PC-3 (cell line): Measurements from ENCODE around the gene CLIC5. TPM values are rescaled to one million over a fixed set of nuclear protein-coding genes. Genes with fewer than 3 reads are reported as not detected.

Experiments used
- ATAC-seq: fragments of 200-7000 bp; cut with Tn5 transposase; 2 replicates; pipeline ENCODE4 v1.9.1; 2020; ENCODE audit warnings: mild to moderate bottlenecking, moderate library complexity
- BruUV-seq: library from RNA; stranded (reverse); fragments of 400-500 nt; replicated peaks from 2 replicates; lab custom pipeline; 2021; lab: Mats Ljungman, UMichigan
- CTCF ChIA-PET: fragments of 300-600 bp; sonication (Branson Sonifier 250); formaldehyde crosslinking; loops from one replicate; lab custom pipeline; 2022; ENCODE audit warnings: antibody characterized with exemption; lab: Charles Lee
- POLR2A ChIA-PET: fragments of 300-600 bp; sonication (Branson Sonifier 250); formaldehyde crosslinking; loops from one replicate; lab custom pipeline; 2022; ENCODE audit warnings: antibody characterized with exemption; ENCODE audit not compliant: unreplicated experiment; lab: Charles Lee
- DNase-seq: peaks from one replicate; pipeline ENCODE4 v3.0.0-alpha.2; 2015
- H2AFZ ChIP-seq: fragments of 300-600 bp; sonication (generic); 2 replicates; pipeline ENCODE4 v1.6.0; 2016; ENCODE audit warnings: antibody characterized with exemption, low read length
- H3F3A ChIP-seq: fragments of 300-600 bp; sonication (generic); one replicate; pipeline ENCODE4 v1.6.0; 2017; ENCODE audit warnings: antibody characterized with exemption, low read length, control low read depth, mild to moderate bottlenecking; ENCODE audit not compliant: unreplicated experiment
- H3K27ac ChIP-seq: fragments of 300-600 bp; sonication (generic); 2 replicates; pipeline ENCODE4 v1.5.1; 2016; ENCODE audit warnings: mild to moderate bottlenecking, low read length
- H3K27me3 ChIP-seq: fragments of 300-600 bp; sonication (generic); 2 replicates; pipeline ENCODE4 v1.6.1; 2016; ENCODE audit warnings: low read length, mixed read lengths
- H3K36me3 ChIP-seq: fragments of 300-600 bp; sonication (generic); 2 replicates; pipeline ENCODE4 v1.6.1; 2016; ENCODE audit warnings: low read depth, mixed run types, low read length, mixed read lengths
- H3K4me1 ChIP-seq: fragments of 300-600 bp; sonication (generic); 2 replicates; pipeline ENCODE4 v1.5.1; 2016; ENCODE audit warnings: low read length; ENCODE audit not compliant: insufficient read depth
- H3K4me2 ChIP-seq: fragments of 300-600 bp; sonication (generic); 2 replicates; pipeline ENCODE4 v1.6.0; 2016; ENCODE audit warnings: low read length
- H3K4me3 ChIP-seq: fragments of 300-600 bp; sonication (generic); 2 replicates; pipeline ENCODE4 v1.5.1; 2016; ENCODE audit warnings: mild to moderate bottlenecking, low read length, mixed read lengths
- H3K79me2 ChIP-seq: fragments of 300-600 bp; sonication (generic); 2 replicates; pipeline ENCODE4 v1.6.1; 2017; ENCODE audit warnings: low read length, mixed read lengths
- H3K9ac ChIP-seq: fragments of 300-600 bp; sonication (generic); 2 replicates; pipeline ENCODE4 v1.6.0; 2016; ENCODE audit warnings: mild to moderate bottlenecking, low read length
- H3K9me2 ChIP-seq: fragments of 300-600 bp; sonication (generic); replicated peaks from 2 replicates; pipeline ENCODE4 v1.6.1; 2016; ENCODE audit warnings: mixed run types, low read length, mixed read lengths
- H3K9me3 ChIP-seq: fragments of 300-600 bp; sonication (generic); 2 replicates; pipeline ENCODE4 v1.6.1; 2016; ENCODE audit warnings: low read length, mixed read lengths
- H4K20me1 ChIP-seq: fragments of 300-600 bp; sonication (generic); 2 replicates; pipeline ENCODE4 v1.6.1; 2016; ENCODE audit warnings: low read length, mixed read lengths
- CTCF ChIP-seq: fragments of 300-600 bp; sonication (generic); conservative IDR thresholded peaks from 2 replicates; pipeline ENCODE4 v1.5.1; 2017; ENCODE audit warnings: antibody characterized with exemption, low read depth, mild to moderate bottlenecking, low read length
- EZH2 ChIP-seq: fragments of 300-600 bp; sonication (generic); IDR thresholded peaks from one replicate; pipeline ENCODE4 v1.6.1; 2017; ENCODE audit warnings: antibody characterized with exemption, mild to moderate bottlenecking, low read length; ENCODE audit not compliant: unreplicated experiment
- EZH2phosphoT487 ChIP-seq: fragments of 300-600 bp; sonication (generic); IDR thresholded peaks from 2 replicates; pipeline ENCODE4 v1.6.1; 2018; ENCODE audit warnings: mild to moderate bottlenecking, antibody characterized with exemption, low read length, borderline replicate concordance
- intact Hi-C: fragments of 100-400 bp; cut with micrococcal nuclease; formaldehyde crosslinking; loops from 2 replicates; pipeline ENCODE4 v1.9.0; 2023
- total RNA-seq: library from RNA; depleted of rRNA; stranded (reverse); fragments of >200 nt; gene quantifications from 2 replicates; pipeline ENCODE4 v1.2.3, GENCODE V29; 2014

The CLIC5 gene
- total RNA-seq, 1 experiment from 2014 or later: not detected

- DNase-seq (no peak), ATAC-seq (no peak)
- BruUV-seq: no TSS peak
- CTCF ChIA-PET: no interaction called here
- intact Hi-C loops: no loop called here
- no peak overlapping the region for H3K9ac ChIP-seq
- peaks cover 16% of the 10 kb centered on the region; the same call in 1 of the 2 replicates for H3K27me3 ChIP-seq
- no peaks in the 10 kb centered on the region for H3K9me3 ChIP-seq
- no peak overlapping the region for H3K4me2 ChIP-seq
- no peaks in the 10 kb centered on the region for H3F3A ChIP-seq
- no peak for TF ChIP-seq CTCF
- no peak for TF ChIP-seq EZH2phosphoT487
- TF ChIP-seq EZH2: no peak
- H4K20me1 ChIP-seq: no peaks in the 10 kb centered on the region
- no peaks in the 10 kb centered on the region for H3K9me2 ChIP-seq
- H2AFZ ChIP-seq: no peak overlapping the region
- no peaks in the 10 kb centered on the region for H3K4me1 ChIP-seq
- no peaks in the 10 kb centered on the region for H3K79me2 ChIP-seq
- H3K27ac ChIP-seq: no peak overlapping the region
- POLR2A ChIA-PET: no interaction called here
- no peak overlapping the region for H3K4me3 ChIP-seq
- H3K36me3 ChIP-seq: no peaks in the 10 kb centered on the region
Measured at GRCh38 chr6:45998524-45998923, 17.1 kb downstream of the CLIC5 start.

- H3K27me3 ChIP-seq: peaks cover 16% of the 10 kb centered on the region; the same call in 1 of the 2 replicates
- H3K9ac ChIP-seq: no peak overlapping the region
- no peaks in the 10 kb centered on the region for H3K9me3 ChIP-seq
- no peak overlapping the region for H2AFZ ChIP-seq
- no peaks in the 10 kb centered on the region for H3K36me3 ChIP-seq
- no peaks in the 10 kb centered on the region for H3K79me2 ChIP-seq
- no peaks in the 10 kb centered on the region for H3K9me2 ChIP-seq
- no peaks in the 10 kb centered on the region for H3K4me1 ChIP-seq
- ChIA-PET POLR2A (no interaction called here), CTCF (no interaction called here)
- TF ChIP-seq EZH2phosphoT487 (no peak), EZH2 (no peak)
- DNase-seq (no peak), ATAC-seq (no peak)
- no peak overlapping the region for H3K4me2 ChIP-seq
- no peaks in the 10 kb centered on the region for H3F3A ChIP-seq
- H3K27ac ChIP-seq: no peak overlapping the region
- H3K4me3 ChIP-seq: no peak overlapping the region
- H4K20me1 ChIP-seq: no peaks in the 10 kb centered on the region
- BruUV-seq: no TSS peak
- intact Hi-C loops: no loop called here
Measured at GRCh38 chr6:45997875-45998506, 17.7 kb downstream of the CLIC5 start.

- Histone ChIP-seq H3F3A (no peaks in the 10 kb centered on the region), H3K36me3 (no peaks in the 10 kb centered on the region), H3K4me1 (no peaks in the 10 kb centered on the region), H3K79me2 (no peaks in the 10 kb centered on the region), H3K9me3 (no peaks in the 10 kb centered on the region), H3K4me3 (no peak overlapping the region), H3K4me2 (no peak overlapping the region), H3K9me2 (no peaks in the 10 kb centered on the region), H4K20me1 (no peaks in the 10 kb centered on the region), H3K9ac (no peak overlapping the region), H2AFZ (no peak overlapping the region), H3K27me3 (peaks cover 14% of the 10 kb centered on the region; the same call in 1 of the 2 replicates), H3K27ac (no peak overlapping the region)
- POLR2A ChIA-PET: no interaction called here
- DNase-seq (no peak), ATAC-seq (no peak)
- intact Hi-C loops: no loop called here
- CTCF ChIA-PET: no interaction called here
- no TSS peak for BruUV-seq
- TF ChIP-seq CTCF (peak; percentile 40), EZH2phosphoT487 (no peak), EZH2 (no peak)
Measured at GRCh38 chr6:45991189-45991588, 24.5 kb downstream of the CLIC5 start.
